GM19455 (cell line): ENCODE results near the gene LAMA3.
"Not testable (repeated sequence)": the region's sequence is repeated elsewhere in the genome, so short reads cannot be mapped to it uniquely, and the experiment has no call there.

ENCODE experiments used
- ATAC-seq: cut with Tn5 transposase; IDR thresholded peaks from one replicate; pipeline ENCODE4 v1.9.1; 2021; ENCODE audit not compliant: unreplicated experiment

The LAMA3 gene

DNA sequence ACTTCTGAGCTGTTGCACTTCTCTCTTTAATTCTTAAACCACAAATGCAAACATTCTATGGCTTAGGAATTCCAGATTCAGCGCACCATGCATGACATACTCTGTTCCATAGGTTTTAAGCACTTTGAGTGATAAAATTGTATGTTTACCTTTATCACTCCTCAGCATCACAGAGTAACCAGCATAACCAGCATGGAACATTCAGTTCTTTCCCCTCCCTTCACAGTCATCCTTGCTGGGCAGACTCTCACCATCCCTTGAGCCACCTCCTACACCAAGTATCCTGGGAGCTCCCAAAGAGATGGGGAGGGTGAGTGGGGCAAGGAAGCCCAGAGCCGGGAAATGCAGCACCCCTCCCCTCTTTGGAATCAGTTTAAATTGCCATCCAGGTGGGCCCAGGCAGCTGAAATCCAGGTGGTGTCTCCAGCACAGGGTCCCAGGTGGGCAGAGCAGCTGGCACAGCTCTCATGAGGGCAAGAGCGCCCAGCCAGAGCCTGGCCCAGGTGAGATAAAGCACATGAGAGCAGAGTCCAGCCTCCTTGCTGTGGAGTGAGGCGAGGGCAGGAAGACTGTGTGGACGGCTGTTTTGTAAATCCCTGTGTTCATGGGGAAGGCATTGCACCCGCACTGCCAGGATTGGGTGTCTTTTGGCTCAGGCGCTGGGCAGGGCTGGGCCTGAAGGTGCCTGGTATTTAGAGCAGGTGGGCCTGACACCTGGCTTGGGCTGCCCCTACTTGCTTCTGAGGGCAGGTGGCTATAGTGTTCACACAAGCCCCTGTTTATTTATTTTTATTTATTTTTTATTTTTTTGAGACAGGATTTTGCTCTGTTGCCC is 36.8 kb downstream of the LAMA3 start:
- ATAC-seq = no peak

DNA sequence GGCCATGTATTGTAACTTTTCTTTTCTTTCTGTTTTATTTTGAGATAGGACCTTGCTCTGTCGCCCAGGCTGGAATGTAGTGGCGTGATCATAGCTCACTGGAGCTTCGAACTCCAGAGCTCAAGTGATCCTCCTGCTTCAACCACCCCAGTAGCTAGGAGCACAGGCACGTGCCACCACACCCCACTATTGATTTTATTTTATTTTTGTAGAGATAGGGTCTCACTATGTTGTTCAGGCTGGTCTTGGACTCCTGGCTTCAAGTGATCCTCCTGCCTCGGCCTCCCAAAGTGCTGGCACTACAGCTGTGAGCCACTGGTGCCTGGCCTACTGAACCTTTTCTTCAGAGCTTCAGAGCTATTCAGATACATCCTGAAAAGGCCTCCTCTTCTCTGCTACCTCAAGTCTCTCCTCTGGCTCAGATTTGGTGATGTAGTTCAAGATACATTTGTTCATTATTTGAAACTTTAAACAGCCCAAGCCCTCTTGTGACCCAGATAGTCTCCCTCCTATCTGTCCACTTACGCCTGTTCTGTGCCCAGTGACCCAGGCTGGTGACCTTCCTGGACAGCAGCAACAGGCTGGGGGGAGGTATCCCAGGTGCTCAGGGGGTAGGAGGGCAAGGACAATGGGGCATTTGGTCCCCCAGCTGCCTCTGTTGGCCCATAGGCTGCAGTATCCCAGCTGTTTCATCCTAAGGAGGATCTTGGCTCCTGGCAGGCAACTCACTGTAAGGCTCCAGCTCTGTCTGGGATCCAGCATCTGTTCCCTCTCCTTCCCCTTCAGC is 38.6 kb downstream of the LAMA3 start:
- no peak for ATAC-seq

DNA sequence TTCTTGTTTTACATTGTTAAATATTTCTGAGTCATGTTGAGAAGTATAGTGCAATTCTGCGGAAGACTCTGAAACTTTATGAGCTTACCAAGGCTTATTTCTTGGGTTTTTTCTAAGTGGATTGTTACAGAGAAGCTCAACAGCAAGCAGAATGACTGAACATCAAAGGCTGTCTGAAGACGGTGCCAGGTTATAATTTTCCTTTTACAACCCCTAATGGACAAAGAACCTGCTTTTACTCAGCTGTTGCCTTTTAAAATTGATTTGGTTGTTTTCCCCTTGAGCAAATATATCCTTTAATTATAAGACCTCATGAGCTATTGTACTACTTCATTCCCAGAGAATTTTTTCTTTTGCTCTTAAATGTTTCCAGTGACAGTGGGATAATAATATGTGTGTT is 41.6 kb downstream of the LAMA3 start:
- ATAC-seq = no peak

DNA sequence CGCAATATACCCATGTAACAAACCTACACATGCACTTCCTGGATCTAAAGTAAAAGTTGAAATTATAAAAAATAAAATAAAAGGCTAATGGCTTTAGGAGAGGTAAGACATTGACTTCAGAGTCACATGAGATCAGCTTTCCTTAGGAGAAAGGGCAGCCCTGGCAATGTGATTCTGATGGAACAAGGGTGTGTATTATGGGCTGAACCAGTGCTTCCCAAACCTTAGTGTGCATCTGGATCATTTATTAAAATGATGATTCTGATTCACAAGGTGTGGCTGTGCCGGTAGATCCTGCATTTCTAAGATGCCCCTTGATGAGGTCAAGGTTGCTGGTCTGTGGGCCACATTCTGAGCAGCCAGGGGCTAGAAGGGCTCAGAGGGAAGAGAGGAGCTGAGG is 42.6 kb downstream of the LAMA3 start:
- ATAC-seq = no peak

DNA sequence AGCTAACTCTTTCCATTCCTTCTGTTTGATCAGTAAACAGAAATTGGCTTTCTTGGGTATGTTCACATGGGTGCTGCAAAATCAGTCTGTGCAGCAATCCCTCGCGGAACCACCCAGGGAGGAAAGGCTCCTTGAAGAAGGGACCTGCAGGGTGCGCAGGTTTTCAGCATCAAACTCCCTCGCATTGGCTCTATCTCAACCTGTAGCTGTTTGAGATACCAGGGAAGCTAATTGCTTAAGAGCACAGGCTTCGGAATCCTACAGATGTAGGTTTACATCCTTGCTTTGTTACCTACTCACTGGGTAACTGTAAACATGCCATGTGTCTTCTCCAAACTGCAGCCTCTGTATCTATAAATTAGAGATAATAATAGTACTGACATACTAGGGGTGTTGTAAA is 43.2 kb downstream of the LAMA3 start:
- no peak for ATAC-seq

DNA sequence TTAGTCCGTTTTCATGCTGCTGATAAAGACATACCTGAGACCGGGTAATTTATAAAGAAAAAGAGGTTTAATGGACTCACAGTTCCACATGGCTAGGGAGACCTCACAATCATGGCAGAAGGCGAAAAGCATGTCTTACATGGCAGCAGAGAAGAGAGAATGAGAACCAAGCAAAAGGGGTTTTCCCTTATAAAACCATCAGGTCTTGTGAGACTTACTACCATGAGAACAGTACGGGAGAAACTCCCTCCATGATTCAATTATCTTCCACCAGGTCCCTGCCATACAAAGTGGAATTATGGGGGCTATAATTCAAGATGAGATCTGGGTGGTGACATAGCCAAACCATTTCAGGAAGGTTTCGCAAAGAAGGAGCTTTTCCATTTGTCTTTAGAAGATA is 44.0 kb downstream of the LAMA3 start:
- not testable (repeated sequence) for ATAC-seq

DNA sequence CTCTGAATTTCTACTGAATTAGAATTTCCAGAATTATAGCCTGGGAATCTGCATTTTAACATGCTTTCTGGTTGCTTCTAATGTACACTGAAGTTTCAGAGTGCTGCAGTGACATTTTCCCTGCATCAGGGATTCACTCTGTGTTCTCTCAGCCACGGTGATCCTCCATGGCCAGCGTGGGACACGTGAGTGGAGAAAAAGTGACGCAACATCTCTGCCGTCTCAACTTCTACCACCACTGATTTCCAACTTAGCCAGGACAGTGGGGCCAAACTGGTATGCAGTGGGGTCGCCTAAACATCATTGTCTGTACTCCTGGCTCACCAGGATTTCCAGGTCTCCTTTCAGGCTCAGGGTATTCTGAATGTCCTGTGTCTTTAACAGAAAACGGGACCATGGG is 44.6 kb downstream of the LAMA3 start:
- ATAC-seq = no peak

DNA sequence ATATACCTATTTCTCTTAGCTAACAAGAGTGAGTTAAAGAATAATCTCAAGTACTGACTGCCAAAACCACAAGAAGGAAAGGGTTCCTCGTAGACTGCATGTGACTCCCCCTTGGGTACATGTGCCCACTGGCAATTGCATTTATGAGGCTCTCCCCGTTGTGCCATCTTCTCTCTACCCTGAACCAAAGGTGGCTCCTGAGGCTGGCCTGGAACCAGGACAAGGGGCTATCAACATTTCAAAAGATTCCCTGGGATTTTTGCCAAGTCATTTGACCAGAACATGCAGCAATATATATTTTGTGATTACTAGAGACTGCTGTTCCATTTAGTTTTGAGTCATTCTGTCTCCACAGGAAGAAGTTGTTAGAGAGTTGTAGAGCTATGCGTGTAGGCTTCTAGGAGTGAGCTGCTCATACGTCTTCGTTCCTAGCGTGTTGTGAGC is 45.8 kb downstream of the LAMA3 start:
- ATAC-seq = no peak

DNA sequence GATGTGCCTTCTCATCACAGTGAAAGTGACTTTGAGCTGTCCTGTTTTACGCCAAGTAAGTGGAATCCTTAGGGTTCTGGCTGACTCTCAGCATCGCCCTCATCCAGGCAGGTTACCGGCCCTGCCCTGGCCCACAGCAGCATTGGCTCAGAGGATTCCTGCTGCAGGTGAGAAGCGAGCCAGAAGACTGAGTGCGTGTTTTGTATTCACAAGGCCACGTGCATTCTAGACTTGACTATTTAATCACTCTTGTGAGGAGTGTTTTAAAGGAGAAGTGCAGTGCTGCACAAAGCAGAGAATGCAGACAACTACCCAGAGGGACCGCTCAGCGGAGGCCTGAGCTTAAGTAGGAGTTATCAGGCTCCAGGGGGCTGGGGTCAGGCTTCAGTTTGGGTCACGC is 48.3 kb downstream of the LAMA3 start:
- ATAC-seq = no peak

DNA sequence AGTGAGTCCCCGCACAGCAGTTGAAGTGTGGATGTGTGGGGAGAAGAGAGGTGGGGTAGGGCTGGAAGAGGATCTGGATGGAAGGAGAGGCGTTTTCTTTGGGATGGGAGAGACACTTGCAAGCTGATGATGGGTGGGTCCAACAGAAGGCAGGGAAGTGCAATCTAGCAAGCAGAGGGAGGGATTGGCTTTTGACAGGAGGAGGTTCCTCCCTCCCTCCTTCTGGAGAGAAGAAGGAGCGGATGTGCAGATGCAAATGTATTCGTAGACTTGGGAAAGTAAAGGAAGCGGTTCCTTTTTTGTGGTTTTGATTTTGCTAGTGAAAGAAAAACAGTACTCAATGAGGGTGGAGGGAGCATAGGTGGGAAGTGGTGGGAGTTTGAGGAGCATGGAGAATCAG is 48.9 kb downstream of the LAMA3 start:
- no peak for ATAC-seq

DNA sequence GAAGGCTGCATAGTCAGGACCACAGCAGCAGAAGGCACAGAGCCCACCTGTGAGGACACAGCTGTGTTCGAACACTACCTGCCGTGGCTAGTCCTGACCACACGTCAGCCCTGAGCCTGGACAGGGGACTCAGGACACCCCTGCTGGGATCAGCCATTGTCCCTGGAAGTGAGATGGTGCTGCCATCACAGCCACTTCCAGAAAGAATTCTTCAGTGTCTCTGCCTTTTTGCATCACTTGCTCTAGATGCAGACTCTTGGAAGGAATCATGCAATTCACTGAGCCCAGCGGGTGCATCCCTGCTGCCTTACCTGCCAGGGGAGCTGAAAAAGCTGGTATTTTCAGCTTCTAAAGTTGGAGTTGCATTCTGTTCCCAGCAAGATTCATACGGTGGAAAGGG is 49.3 kb downstream of the LAMA3 start:
- no peak for ATAC-seq

DNA sequence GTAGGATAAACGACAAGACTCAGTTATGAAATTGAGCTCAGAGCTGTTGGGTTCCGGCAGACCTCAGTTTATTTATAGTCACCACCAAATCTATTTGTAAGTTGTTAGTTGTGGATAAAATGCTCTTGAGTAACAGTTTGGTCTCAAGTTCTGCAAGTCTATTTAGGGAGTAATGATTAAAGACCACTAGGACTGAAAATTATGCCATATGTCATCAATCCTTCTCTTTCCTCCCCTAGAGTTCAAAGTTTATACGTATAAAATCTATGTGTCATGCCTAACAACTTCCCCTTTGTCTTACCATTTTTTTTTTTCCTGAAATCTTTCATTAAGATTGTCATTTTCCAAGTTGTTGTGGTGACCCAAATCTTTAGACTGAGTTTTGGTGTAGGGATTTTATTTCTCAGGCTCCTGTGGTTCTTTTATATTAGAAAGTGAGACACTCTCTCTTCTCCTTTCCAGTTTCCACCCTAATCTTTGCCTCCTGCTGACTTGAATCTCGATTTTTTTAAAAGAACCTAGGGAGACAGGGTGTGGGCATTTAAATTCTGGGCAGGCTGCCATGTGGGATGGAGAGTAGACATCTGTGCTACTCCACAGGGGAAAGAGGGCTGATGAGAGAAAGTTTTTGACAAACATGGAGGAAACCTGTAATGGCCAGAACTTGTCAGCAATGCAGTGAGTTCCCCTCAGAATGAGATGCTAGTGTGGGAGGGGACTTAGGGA is 51.0 kb downstream of the LAMA3 start:
- no peak for ATAC-seq

DNA sequence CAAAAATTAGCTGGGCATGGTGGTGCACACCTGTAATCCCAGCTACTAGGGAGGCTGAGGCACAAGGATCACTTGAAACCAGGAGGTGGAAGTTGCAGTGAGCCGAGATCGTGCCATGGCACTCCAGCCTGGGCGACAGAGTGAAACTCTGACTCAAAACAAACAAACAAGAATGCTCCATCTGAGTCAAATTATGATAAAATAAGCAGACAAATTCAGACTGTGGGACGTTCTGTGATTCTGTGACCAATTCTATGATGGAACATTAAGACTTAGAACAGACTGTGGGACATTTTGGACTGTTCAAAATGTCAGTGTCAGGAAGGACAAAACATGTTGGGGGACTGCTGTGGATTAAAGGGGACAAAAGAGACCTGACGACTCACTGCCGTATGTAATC is 52.7 kb downstream of the LAMA3 start:
- not testable (repeated sequence) for ATAC-seq

DNA sequence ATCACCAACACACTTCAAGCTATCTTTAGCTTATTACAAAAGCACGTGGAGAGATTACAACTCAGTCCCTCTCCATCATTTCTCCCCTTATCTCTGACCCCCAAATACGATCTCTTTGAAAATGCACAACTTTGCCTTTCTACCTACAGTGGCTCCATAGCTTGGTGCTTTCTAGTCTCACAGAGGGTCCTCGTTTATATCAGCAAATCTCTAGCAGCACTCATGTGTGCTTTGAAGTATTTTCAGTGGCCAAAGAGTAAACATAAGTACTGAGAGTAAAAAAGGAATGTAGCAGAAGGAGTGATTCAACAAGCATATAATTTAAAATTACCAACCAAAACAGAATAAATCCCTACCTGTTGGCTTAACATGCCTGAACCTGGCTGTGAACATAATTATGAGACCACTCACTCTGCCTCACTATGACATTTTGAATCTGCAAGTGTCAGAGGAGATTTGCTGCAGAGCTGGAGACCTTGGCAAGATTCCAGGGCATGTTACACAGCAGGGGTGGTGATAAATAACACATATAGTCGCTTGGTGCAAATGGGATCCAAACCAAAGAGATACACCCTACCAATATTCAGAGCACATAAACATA is 54.6 kb downstream of the LAMA3 start:
- ATAC-seq = no peak

DNA sequence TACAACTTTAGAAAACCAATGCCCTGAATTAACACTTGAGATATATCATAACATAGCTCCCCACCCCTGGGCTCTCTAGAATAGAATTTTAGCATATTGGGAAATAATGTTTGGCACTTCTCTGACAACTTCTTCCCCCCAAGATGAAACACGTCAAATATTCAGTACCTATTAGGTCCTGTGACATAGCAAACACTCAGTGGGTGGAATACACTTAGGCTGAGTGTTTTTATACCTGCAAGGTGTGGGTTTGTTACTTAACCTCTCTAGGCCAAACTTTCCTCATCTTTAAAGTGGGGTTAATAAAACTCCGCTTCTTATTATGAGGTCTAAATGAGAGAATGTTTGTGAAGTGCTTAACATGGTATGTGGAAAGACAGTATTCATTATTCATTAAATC is 56.1 kb downstream of the LAMA3 start:
- no peak for ATAC-seq

DNA sequence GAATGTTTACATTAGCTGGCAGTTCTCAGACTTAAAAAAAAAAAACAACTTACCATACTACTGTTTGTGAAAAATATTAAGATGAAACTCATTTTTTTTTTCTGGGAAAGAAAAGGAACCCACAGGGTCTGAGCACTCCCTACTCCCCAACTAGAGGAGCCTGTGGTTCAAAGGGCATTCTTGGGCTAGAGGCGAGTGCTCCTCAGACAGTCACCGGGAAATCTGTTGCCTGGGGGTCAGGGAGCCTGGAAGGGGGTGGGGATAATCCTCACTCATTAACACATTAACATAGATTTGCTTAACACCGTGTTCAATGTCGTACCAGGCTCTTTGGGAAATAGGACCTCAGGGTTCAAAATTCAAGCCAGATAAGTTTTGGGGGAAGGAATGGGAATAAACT is 57.6 kb downstream of the LAMA3 start:
- no peak for ATAC-seq

DNA sequence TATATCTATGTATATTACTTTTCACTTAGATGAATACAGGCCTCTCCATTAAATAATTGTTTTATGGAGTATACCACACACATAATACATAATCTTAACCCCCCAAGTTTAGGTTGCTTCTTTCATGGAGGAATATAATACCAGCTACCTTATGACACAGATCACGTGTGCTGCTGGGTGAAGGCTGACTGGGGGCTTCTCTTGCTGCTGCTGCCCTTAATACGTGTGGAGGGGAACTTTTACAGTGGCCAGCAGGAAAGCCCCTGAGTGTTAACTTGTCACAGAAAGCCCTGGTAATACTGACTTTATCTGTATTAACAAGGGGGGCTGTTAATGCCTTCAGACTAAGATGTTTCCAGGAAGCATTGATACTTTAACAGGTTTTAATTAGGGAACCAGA is 63.1 kb downstream of the LAMA3 start:
- no peak for ATAC-seq

DNA sequence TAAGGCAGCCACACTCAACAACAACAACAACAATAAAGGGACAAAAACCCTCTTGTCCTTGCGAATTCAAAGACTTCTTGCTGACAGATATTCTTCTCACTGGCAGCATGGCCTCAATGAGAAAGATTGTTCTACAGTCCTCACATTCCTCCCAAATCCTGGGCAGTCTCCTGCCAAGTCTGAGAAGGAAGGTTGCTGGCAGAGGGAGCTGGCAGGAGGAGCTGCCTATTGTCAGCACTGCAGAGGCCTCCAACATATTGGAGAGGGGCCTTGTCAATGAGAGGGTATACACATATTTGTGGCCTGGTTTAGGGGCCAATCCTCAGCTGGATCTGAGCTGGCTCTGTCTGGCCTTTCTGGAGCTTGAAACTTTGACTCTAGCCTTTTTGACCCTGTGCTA is 63.5 kb downstream of the LAMA3 start:
- no peak for ATAC-seq

DNA sequence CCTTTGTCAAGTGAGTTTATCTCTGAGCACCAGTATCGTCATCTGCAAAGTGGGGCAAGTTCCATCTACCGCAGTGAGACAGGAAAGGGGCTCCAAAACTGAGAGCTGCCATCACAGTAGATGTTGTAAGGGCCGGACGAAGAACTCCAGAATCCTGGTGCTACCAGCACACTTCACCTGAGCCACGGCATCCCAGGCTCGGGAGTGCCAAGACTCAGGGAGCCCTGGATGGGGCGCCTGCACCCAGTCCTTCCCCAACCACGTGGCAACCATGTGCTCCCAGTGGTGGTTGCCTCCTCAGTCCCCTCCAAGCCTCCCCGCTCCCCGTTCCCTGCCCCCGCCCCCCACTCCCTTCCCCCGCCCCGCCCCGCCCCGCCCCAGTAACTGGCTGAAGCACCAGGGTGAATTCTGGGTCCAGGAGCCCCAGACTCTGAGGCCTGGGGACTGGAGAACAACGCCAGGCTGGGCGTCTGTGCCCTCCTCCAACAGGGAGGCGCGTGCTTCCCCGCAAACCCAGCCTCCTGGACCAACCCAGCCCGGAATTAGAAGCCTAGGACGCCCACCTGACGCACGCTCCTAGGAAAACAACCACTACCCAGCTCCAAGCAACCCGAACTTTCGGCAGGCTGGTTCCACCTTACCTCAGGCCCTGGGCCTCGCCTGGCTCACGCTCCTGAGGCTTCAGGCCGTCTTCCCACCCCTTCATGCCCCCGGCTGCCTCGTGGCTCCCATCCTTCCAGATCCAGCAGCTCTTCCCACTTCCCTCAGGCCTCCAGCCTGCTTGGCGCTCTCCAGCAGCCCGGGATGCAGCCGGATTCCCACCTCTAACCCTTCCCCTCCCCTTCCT is 67.6 kb downstream of the LAMA3 start:
- ATAC-seq = no peak

DNA sequence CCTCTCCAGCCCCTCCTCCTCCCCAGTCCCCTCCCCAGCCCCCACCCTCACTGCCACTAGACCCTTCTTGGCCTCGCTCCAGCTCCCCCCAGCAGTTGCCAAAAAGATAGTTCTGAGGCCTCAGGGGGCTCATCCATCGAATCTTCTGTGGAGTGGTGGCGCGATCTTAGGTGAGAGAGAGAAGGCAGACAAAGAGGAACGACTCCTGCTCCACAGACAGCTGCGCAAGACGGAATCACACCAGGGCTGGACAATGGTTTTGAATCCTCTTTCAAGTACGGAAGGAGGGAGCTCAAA is 68.1 kb downstream of the LAMA3 start:
- ATAC-seq = no peak

DNA sequence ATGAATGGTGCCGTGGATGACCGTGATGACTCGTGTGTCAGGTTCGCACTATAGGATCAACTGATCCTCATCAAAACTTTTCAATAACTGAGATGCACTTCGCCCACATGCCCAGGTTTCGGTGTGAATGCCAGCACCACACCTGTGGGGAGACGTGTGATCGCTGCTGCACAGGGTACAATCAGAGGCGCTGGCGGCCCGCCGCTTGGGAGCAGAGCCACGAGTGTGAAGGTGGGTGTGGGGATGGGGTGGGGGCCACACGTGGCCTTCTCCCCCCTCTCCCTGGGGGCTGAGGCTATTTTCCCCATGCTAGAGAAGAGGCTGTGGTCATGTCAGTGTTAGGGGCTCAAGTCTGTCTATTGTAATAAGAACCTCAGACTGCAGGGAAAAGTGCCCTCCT is 69.0 kb downstream of the LAMA3 start:
- no peak for ATAC-seq
